SU-DHL-6 (cell line): Measurements from ENCODE around the gene SF3A1.

Experiments
- EZH2phosphoT487 ChIP-seq: fragments of 200-600 bp; sonication (generic), shearing (Covaris generic); conservative IDR thresholded peaks from 2 replicates; pipeline ENCODE4 v1.6.1; 2018; ENCODE audit warnings: mild to moderate bottlenecking, antibody characterized with exemption, low read length, moderate library complexity, mixed read lengths
- TF ChIP-seq, protein P1 (sequence below): fragments of 200-600 bp; sonication (generic); IDR thresholded peaks from one replicate; pipeline ENCODE4 v1.5.1; 2017; ENCODE audit warnings: antibody characterized with exemption, mild to moderate bottlenecking, low read length, moderate library complexity; ENCODE audit not compliant: insufficient read depth, poor library complexity, severe bottlenecking

DNA sequence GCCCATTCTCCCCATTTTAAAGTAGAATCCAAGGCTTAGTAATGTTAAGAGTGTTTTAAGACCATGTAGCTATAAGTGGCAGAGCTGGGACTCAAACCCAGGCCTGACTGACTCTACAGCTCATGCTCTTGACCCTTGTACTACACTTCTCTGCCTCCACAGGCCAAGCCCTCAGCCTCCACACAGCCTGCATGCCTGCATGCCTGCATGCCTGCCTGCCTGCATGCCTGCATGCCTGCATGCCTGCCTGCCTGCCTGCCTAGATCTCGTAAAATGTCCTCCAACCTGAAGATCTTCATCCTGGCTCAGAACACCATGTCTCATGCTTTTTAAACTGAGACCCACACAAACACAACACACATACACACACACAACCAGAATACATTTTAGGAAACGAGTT lies 48.6 kb downstream of the SF3A1 start:
- TF ChIP-seq, protein P1, sequence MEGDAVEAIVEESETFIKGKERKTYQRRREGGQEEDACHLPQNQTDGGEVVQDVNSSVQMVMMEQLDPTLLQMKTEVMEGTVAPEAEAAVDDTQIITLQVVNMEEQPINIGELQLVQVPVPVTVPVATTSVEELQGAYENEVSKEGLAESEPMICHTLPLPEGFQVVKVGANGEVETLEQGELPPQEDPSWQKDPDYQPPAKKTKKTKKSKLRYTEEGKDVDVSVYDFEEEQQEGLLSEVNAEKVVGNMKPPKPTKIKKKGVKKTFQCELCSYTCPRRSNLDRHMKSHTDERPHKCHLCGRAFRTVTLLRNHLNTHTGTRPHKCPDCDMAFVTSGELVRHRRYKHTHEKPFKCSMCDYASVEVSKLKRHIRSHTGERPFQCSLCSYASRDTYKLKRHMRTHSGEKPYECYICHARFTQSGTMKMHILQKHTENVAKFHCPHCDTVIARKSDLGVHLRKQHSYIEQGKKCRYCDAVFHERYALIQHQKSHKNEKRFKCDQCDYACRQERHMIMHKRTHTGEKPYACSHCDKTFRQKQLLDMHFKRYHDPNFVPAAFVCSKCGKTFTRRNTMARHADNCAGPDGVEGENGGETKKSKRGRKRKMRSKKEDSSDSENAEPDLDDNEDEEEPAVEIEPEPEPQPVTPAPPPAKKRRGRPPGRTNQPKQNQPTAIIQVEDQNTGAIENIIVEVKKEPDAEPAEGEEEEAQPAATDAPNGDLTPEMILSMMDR, result no peak
- TF ChIP-seq EZH2phosphoT487, result no peak
